Left lung (tissue), 10 donors: Measurements from ENCODE around the gene TREM2. TPM values are rescaled to one million over a fixed set of nuclear protein-coding genes. Genes with fewer than 3 reads are reported as not detected.
"Not testable (repeated sequence)": the region's sequence is repeated elsewhere in the genome, so short reads cannot be mapped to it uniquely, and the experiment has no call there.

ENCODE experiments used
- ATAC-seq: fragments of 200-7000 bp; cut with Tn5 transposase; one replicate; pipeline ENCODE4 v1.9.1; 2020; ENCODE audit warnings: moderate library complexity
- DNase-seq, 4 donors: peaks; one replicate each; pipeline ENCODE4 v3.0.0-alpha.2; 2013 to 2020
- H3K27ac ChIP-seq, 2 donors: fragments of 200-600 bp; sonication (generic) in 1 of 2; one replicate each; pipeline versions ENCODE4 v1.5.0 to v1.8.0; 2020 to 2021
- H3K27me3 ChIP-seq, 2 donors: fragments of 200-600 bp; sonication (generic) in 1 of 2; one replicate each; pipeline versions ENCODE4 v1.5.0 to v1.8.0; 2020 to 2021
- H3K36me3 ChIP-seq, 2 donors: fragments of 200-600 bp; sonication (generic) in 1 of 2; one replicate each; pipeline versions ENCODE4 v1.5.0 to v1.8.0; 2020 to 2021
- H3K4me1 ChIP-seq, 2 donors: fragments of 200-600 bp; one replicate each; pipeline ENCODE4 v1.8.0; 2021
- H3K4me3 ChIP-seq, 2 donors: fragments of 200-600 bp; sonication (generic) in 1 of 2; one replicate each; pipeline versions ENCODE4 v1.5.0 to v1.8.0; 2020 to 2021; ENCODE audit warnings: mild to moderate bottlenecking in 1 of 2
- H3K9me3 ChIP-seq, 2 donors: fragments of 200-600 bp; sonication (generic) in 1 of 2; one replicate each; pipeline versions ENCODE4 v1.5.0 to v1.8.0; 2020 to 2021
- intact Hi-C, 2 donors: fragments of 100-400 bp; cut with DNase I; formaldehyde crosslinking; loops; one replicate each; pipeline versions ENCODE4 v1.11.2 to v1.14.2; 2022
- polyA plus RNA-seq, 6 donors: library from polyadenylated mRNA; unstranded; fragments of 120-200 nt; gene quantifications; one replicate each; pipeline ENCODE4 v1.2.1, GENCODE V29; 2013; ENCODE audit not compliant: insufficient read length in 6 of 6
- total RNA-seq, 2 donors: library from RNA; stranded (reverse); fragmentation: NEBNext Ultra II Directional; extraction: Animal tissue kit (Norgen Biotek cat#: 25700); gene quantifications; one replicate each; pipeline ENCODE4 v1.2.1, GENCODE V29; 2021
- TF ChIP-seq, protein P1 (sequence below), 2 donors: fragments of 200-600 bp; sonication (generic) in 1 of 2; IDR thresholded peaks; one replicate each; pipeline versions ENCODE4 v1.5.0 to v1.8.0; 2021; ENCODE audit warnings: antibody characterized with exemption in 2 of 2
- donor health status: DM: no; HTN: yes; CAD: no.
- donor health status: DM: no; HTN: no; CAD: no.

Gene TREM2
- total and polyA plus RNA-seq, 8 donors: 0.20 to 29.2 (median 0.57) TPM; not detected in 1

DNA sequence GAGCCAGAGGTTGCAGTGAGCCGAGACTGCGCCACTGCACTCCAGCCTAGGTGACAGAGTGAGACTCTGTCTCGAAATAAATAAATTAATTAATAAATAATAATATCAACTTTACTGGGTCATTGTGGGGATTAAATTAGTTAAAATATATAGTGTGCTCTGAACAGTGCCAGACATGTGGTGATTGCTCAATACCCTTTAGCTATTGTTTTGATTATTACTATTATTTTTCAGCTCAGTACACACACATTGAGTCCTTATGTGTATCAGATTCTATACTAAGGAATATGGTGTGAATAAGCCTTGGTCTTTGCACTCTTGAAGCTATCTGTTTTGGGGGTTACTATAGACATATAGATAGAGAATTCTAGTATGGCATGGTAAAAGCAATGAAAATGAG lies 37.6 kb downstream of the TREM2 start:
- no peaks in the 10 kb centered on the region for H3K9me3 ChIP-seq

DNA sequence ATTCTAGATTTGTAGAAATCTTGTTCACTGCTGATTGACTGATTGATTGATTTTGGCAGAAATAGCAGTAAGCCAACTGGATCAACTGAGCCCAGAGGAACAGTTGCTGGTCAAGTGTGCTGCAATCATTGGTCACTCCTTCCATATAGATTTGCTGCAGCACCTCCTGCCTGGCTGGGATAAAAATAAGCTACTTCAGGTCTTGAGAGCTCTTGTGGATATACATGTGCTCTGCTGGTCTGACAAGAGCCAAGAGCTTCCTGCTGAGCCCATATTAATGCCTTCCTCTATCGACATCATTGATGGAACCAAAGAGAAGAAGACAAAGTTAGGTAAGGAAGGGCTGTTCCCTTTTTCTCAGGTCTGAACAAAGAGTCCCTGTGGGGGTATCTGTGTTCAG lies 40.0 kb downstream of the TREM2 start:
- Histone ChIP-seq H3K4me1 (no peaks in the 10 kb centered on the region), H3K9me3 (no peaks in the 10 kb centered on the region), H3K4me3 (no peak overlapping the region), H3K36me3 (peaks cover 0 to 15% of the 10 kb centered on the region in 2 donors), H3K27ac (peak overlapping the region in 1 of 2 donors; percentile 51), H3K27me3 (no peaks in the 10 kb centered on the region)
- peak; percentile 89 for ATAC-seq
- DNase-seq: no peak
- intact Hi-C loops: no loop called here
- TF ChIP-seq, protein P1, sequence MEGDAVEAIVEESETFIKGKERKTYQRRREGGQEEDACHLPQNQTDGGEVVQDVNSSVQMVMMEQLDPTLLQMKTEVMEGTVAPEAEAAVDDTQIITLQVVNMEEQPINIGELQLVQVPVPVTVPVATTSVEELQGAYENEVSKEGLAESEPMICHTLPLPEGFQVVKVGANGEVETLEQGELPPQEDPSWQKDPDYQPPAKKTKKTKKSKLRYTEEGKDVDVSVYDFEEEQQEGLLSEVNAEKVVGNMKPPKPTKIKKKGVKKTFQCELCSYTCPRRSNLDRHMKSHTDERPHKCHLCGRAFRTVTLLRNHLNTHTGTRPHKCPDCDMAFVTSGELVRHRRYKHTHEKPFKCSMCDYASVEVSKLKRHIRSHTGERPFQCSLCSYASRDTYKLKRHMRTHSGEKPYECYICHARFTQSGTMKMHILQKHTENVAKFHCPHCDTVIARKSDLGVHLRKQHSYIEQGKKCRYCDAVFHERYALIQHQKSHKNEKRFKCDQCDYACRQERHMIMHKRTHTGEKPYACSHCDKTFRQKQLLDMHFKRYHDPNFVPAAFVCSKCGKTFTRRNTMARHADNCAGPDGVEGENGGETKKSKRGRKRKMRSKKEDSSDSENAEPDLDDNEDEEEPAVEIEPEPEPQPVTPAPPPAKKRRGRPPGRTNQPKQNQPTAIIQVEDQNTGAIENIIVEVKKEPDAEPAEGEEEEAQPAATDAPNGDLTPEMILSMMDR (IDR thresholded peaks at IDR 0.05): no peak

More for the DNA sequence above, 37.6 kb downstream of the TREM2 start:
- ATAC-seq (no peak), DNase-seq (no peak)
- TF ChIP-seq, protein P1 (IDR thresholded peaks at IDR 0.05): no peak
- Histone ChIP-seq H3K36me3 (peaks cover 0 to 15% of the 10 kb centered on the region in 2 donors), H3K4me1 (no peaks in the 10 kb centered on the region), H3K27me3 (no peaks in the 10 kb centered on the region), H3K27ac (no peak overlapping the region), H3K4me3 (no peak overlapping the region)
- intact Hi-C loops: no loop called here

DNA sequence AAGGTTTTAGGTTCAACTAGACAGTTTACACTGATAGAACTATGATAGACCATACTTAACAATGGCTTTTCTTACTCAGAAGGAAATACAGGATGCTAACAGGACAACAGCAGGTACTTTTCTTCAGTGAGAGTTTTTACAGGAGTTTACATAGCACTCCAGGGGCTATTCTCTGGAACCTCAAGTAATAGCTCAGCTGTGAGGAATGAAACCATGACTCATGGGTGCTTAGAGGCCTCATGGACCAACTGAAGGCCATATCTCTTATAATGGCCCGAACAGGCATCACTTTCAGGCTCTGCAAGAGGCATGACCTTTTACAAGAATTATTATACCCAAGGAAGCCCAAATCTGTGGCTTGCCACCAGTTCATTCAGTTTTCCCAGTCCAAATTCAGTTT lies 40.5 kb downstream of the TREM2 start:
- H3K9me3 ChIP-seq: no peaks in the 10 kb centered on the region
- peak overlapping the region in 1 of 2 donors; percentile 51 for H3K27ac ChIP-seq
- ATAC-seq (peak; percentile 98), DNase-seq (peak in 1 of 4 donors; percentile 2)
- intact Hi-C loops: no loop called here
- H3K27me3 ChIP-seq: no peaks in the 10 kb centered on the region
- H3K4me1 ChIP-seq: no peaks in the 10 kb centered on the region
- TF ChIP-seq, protein P1 (IDR thresholded peaks at IDR 0.05): no peak
- peaks cover 0 to 15% of the 10 kb centered on the region in 2 donors for H3K36me3 ChIP-seq
- H3K4me3 ChIP-seq: no peak overlapping the region

GRCh38 chr6:41120058-41120457 lies 42.9 kb downstream of the TREM2 start:
- intact Hi-C loops: no loop called here
- TF ChIP-seq, protein P1 (IDR thresholded peaks at IDR 0.05): no peak
- H3K9me3 ChIP-seq: no peaks in the 10 kb centered on the region
- no peak overlapping the region for H3K27ac ChIP-seq
- H3K4me1 ChIP-seq: no peaks in the 10 kb centered on the region
- no peak overlapping the region for H3K4me3 ChIP-seq
- H3K27me3 ChIP-seq: no peaks in the 10 kb centered on the region
- no peak for DNase-seq
- no peak for ATAC-seq
- H3K36me3 ChIP-seq: peaks cover 0 to 15% of the 10 kb centered on the region in 2 donors

DNA sequence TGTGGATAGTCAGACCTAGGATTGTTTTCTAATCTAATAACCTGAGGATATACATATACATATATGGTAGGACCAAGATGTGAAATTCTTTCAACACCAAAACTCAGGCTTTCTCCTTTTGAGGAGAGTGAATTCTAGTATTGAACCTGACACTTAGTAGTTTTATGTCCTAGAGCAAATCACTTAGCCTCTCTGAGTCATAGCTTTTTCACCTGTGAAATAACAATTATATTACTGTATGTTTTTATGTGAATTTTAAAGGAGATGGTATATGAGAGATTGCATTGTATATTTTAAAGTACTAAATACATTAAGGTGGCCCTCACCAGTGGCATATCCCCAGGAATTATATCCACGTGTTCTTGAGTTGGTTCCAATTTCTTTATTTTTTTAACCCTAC lies 43.4 kb downstream of the TREM2 start:
- DNase-seq: no peak
- no peaks in the 10 kb centered on the region for H3K27me3 ChIP-seq
- TF ChIP-seq, protein P1 (IDR thresholded peaks at IDR 0.05): no peak
- intact Hi-C loops: no loop called here
- no peak overlapping the region for H3K4me3 ChIP-seq
- H3K36me3 ChIP-seq: peaks cover 0 to 14% of the 10 kb centered on the region in 2 donors
- no peaks in the 10 kb centered on the region for H3K9me3 ChIP-seq
- no peaks in the 10 kb centered on the region for H3K4me1 ChIP-seq
- H3K27ac ChIP-seq: no peak overlapping the region
- ATAC-seq: no peak

- H3K27ac ChIP-seq, H3K4me3 ChIP-seq, DNase-seq, H3K4me1 ChIP-seq, H3K9me3 ChIP-seq, H3K36me3 ChIP-seq, H3K27me3 ChIP-seq, intact Hi-C loops: not testable (repeated sequence)
- ATAC-seq: peak; percentile 36
Measured at GRCh38 chr6:41115027-41115426, 47.9 kb downstream of the TREM2 start.
